GM19099 (cell line): ENCODE measurements around the gene ACTL10.

ENCODE experiments used
- POLR2A ChIP-seq: IDR thresholded peaks from 3 replicates; pipeline ENCODE4 v1.6.1; 2011; ENCODE audit warnings: low read depth; ENCODE audit not compliant: insufficient read length; ENCODE audit errors: extremely low read depth

ACTL10 gene

DNA sequence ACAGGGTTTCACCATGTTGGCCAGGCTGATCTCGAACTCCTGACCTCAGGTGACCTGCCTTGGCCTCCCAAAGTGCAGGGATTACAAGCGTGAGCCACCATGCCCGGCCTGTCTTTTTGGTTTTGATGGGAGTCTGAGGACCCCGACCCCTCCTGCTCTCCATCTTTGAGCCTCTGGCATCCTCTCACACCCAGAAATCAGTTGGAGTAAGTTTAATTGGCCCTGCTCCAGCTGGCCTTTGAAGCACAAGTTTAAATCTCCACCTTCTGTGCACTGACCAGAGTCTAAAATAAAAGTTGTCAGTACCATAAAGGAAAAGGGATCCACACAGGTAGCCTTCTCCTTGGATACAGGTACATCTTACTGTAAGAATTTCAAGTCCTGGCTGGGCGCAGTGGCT lies 20.6 kb upstream of the ACTL10 start:
- no peak for TF ChIP-seq POLR2A

DNA sequence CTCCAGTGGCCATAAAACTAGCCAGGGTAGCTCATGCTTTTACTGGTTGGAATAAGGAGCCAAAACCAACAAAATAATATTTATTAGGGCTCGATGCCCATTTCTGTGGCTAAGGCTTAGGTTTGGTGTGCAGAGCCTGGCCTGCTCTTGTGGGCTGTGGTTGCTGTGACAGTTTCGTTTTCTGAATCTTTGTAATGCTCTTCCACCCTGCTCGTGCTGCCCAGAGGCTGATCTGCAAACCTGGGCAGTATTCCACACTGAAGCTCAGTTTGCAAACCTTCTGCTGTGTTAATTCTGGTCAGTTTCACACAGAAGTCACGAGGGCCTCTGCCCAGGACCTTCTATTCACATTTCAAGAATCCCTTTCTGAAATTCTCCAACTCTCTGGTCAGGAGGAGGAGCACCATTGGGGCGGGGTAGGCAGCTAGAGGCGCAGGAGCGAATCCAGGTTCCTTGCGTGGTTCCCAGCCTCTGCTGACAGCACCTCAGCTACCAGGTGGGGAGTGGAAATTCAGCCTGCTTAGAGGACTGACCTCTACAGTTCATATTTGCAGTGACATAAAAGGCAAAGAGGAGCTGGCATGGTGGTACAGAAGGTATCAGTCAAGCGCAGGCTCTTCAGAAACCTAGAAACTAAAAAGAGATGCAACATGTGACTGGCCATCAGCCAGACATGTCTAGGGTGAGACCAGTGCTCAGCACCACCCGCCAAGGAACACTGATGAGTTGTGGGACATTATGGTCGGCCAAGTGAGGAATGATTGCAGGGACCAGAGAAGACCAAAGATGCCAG lies 18.9 kb upstream of the ACTL10 start:
- TF ChIP-seq POLR2A = no peak

- no peak for TF ChIP-seq POLR2A
Measured at GRCh38 chr20:33648396-33649004, 18.2 kb upstream of the ACTL10 start.

DNA sequence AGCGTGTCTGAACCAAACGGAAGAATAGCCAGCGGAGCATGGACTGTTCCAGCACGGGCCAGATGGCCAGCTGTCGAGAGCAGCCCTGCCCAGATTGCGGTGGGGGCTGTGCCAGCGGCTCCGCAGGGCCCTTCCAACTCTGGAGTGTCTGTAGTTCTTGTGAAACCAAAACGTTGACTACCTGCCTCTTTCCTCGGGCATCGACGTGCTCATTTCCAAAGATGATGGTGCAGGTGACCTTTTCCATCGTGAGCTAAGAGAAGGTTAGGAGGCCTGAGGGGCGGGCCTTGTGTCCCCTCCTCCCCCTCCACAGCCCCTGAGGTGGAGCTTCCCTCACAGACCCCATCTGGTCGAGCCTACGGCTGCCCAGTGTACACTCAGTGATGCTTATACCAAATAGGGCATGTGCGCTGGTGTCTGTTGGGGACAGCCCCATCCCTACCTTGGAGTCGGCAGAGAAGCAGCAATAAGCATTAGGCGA lies 17.5 kb upstream of the ACTL10 start:
- no peak for TF ChIP-seq POLR2A

- TF ChIP-seq POLR2A = no peak
Measured at GRCh38 chr20:33650111-33650752, 16.5 kb upstream of the ACTL10 start.

- TF ChIP-seq POLR2A = no peak
Measured at GRCh38 chr20:33650753-33651561, 15.8 kb upstream of the ACTL10 start.

DNA sequence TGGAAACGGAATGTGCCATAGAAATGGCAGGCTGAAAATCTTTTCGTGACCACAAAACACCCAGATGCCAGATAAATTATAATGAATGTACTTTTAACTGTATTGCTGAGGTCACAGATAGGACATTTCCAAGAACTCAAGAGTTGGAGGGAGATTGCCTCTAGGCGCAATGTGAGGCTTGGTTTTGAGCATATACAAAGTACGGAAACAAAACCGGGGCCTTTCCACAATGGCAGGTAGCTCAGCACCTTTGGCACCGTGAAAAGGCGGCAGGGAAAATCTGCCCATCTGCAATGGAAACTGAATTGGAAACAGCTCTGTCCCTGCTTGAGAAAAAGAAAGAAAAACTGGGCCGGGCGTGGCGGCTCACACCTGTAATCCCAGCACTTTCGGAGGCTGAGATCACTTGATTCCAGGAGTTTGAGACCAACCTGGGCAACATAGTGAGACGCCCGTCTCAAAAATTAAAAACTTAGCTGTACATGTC lies 15.1 kb upstream of the ACTL10 start:
- TF ChIP-seq POLR2A = no peak

DNA sequence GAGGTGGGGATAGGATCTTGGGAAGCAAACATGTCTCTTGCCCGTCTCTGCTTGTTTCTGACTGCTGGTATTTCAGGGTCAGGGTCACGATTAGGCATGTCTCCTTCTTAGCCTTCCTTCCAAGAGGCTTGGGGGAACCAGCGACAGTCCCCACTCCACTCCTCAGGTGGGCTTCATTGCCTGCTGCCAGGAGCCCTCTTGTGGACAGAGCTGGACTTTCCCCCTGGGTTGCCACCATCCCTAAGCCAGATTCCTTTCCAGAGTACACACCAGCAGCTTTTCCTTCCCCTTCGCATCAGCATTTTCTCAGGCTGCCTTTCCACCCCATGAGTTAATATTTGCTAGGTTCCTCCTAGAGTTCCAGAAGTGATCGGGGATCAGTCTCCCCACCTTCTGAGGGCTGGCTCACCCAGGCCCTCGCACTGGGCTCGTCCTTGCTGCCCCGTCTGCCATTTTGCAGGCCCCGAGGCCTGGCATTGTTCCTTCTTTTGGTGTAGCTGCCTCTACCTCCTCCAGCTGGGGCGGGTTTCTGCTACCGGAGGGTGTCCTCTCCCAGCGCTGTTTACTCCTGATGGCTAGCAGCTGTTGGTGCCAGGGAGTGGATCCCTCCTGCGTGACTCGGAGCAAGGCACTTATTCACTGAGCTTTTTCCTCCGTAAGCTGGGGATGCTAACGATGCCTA lies 13.4 kb upstream of the ACTL10 start:
- no peak for TF ChIP-seq POLR2A

- no peak for TF ChIP-seq POLR2A
Measured at GRCh38 chr20:33653900-33654596, 12.7 kb upstream of the ACTL10 start.

DNA sequence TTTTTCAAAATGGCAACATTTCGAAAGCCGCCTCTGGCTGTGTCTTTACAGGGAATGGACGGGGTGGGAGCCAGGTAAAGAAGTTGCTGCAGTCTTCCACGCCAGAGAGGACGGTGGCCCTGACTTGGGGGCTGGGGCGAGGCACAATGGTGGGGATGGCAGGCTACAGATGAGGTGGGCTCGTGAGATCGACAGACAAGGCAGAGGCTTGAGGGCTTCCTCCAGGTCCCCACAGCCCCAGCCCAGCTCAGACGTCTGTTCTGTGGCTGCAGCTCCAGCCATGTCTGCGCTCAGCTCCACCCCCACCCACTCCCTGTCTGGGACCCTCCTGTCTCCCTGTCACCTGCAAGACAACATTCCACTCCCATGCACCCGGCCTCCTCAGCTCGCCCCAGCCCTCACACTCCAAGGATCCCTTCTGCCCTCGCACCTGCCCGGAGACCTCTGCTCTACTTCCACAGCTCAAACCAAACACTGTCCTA lies 12.0 kb upstream of the ACTL10 start:
- TF ChIP-seq POLR2A = no peak

- no peak for TF ChIP-seq POLR2A
Measured at GRCh38 chr20:33655164-33655563, 11.6 kb upstream of the ACTL10 start.

GRCh38 chr20:33656010-33656782 lies 10.5 kb upstream of the ACTL10 start:
- no peak for TF ChIP-seq POLR2A
